ENCODE data around the gene CNGB1.

DNA sequence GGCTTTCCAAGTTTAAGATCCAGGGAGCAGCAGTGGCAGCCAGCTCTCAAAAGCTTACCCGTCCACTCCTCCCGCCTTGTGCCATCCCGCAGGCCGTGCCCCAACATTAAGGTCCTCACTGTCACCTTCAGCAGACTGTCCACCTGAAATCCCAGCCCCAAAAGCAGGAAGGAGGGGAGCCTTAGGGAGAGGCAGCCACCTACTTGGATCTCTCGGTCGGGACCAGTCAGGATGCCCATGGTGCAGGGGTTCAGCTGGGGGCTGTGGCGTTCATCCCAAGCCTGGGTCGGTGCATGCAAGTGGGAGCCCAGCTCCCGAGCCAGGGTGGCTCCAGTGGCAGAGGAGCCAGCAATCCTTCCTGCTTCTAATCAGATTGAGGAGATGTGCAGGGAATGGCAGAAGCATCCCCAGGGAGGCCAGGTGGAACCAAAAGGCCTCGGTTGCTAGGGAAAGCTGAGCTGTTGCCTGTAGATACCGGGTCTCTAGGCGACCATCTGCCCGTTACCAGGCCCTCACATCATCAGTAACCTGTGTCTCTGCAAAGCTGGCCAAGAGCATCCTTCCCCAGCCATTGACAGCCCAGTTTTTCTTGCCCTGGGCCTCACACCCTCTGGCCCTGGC, 24.6 kb downstream of the CNGB1 start:
- TF ChIP-seq POLR2A (IDR thresholded peaks at IDR 0.05): no peak
- TF ChIP-seq, protein P1, sequence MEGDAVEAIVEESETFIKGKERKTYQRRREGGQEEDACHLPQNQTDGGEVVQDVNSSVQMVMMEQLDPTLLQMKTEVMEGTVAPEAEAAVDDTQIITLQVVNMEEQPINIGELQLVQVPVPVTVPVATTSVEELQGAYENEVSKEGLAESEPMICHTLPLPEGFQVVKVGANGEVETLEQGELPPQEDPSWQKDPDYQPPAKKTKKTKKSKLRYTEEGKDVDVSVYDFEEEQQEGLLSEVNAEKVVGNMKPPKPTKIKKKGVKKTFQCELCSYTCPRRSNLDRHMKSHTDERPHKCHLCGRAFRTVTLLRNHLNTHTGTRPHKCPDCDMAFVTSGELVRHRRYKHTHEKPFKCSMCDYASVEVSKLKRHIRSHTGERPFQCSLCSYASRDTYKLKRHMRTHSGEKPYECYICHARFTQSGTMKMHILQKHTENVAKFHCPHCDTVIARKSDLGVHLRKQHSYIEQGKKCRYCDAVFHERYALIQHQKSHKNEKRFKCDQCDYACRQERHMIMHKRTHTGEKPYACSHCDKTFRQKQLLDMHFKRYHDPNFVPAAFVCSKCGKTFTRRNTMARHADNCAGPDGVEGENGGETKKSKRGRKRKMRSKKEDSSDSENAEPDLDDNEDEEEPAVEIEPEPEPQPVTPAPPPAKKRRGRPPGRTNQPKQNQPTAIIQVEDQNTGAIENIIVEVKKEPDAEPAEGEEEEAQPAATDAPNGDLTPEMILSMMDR (IDR thresholded peaks at IDR 0.05): no peak

All from ovary (tissue), 3 donors.